HG03097 (cell line): ENCODE data around the gene SUMO1.

Experiments used
- ATAC-seq: cut with Tn5 transposase; IDR thresholded peaks from one replicate; pipeline ENCODE4 v1.9.1; 2021; ENCODE audit not compliant: unreplicated experiment, low FRiP score

SUMO1 gene

DNA sequence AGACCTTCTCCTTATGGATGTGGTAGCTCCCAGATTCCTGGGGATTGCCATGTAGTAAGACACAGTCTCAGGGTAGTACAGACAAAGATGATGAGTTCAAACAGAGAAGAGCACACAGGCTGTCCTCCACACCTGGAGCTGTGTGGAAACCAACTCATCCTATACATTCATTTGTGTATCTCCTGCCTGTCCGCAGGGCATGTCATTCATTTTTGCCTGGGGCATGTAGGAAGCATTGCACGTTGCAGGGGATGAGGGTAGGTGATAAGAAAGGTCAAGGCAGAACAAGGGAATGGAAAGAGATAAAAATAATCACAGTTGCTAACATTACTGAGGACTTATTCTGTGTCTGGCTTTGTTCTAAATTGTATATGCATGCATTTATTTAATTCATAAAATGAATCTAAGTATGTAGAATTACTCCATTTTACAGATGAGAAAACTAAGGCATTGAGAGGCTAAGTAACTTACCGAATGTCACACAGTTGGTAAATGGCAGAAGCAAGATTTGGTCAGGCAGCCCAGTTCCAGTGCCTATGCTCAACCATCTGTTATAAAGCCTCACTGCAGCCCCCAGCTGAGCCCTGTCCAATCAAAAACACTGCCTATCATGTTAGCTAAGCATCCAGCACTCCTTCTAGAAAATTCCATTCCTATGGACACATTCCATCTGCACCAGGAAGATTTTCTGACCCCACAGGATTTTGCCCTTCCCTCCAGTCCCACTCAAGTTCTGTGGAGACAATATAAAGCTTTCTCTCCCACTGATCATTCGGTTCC lies 81.0 kb downstream of the SUMO1 start:
- no peak for ATAC-seq
